GM18909 (cell line): Measurements from ENCODE around the gene XYLB.

Experiments
- ATAC-seq: cut with Tn5 transposase; IDR thresholded peaks from one replicate; pipeline ENCODE4 v1.9.1; 2021; ENCODE audit warnings: mild to moderate bottlenecking; ENCODE audit not compliant: unreplicated experiment, poor library complexity

The XYLB gene

GRCh38 chr3:38361496-38361895 lies 14.9 kb downstream of the XYLB start:
- no peak for ATAC-seq

GRCh38 chr3:38362825-38363224 lies 16.2 kb downstream of the XYLB start:
- ATAC-seq: no peak

GRCh38 chr3:38364721-38365400 lies 18.3 kb downstream of the XYLB start:
- no peak for ATAC-seq

- ATAC-seq: no peak
These were observed 19.0 kb downstream of the XYLB start for GRCh38 chr3:38365469-38366062.

GRCh38 chr3:38366082-38366481 lies 19.5 kb downstream of the XYLB start:
- ATAC-seq: no peak

GRCh38 chr3:38367779-38368178 lies 21.2 kb downstream of the XYLB start:
- no peak for ATAC-seq

GRCh38 chr3:38368238-38368637 lies 21.7 kb downstream of the XYLB start:
- no peak for ATAC-seq

- ATAC-seq: no peak
These were observed 22.6 kb downstream of the XYLB start for GRCh38 chr3:38369186-38369585.

- ATAC-seq: no peak
These were observed 23.6 kb downstream of the XYLB start for GRCh38 chr3:38370149-38370548.

- no peak for ATAC-seq
These were observed 24.3 kb downstream of the XYLB start for GRCh38 chr3:38370861-38371260.

GRCh38 chr3:38371541-38372213 lies 25.1 kb downstream of the XYLB start:
- ATAC-seq: no peak

GRCh38 chr3:38372214-38372601 lies 25.6 kb downstream of the XYLB start:
- ATAC-seq: no peak

GRCh38 chr3:38374221-38374620 lies 27.6 kb downstream of the XYLB start:
- no peak for ATAC-seq

GRCh38 chr3:38375072-38375471 lies 28.5 kb downstream of the XYLB start:
- ATAC-seq: no peak

GRCh38 chr3:38375488-38376097 lies 29.0 kb downstream of the XYLB start:
- no peak for ATAC-seq

- no peak for ATAC-seq
These were observed 29.7 kb downstream of the XYLB start for GRCh38 chr3:38376098-38376816.

GRCh38 chr3:38379201-38379770 lies 32.7 kb downstream of the XYLB start:
- no peak for ATAC-seq

GRCh38 chr3:38382506-38383080 lies 36.0 kb downstream of the XYLB start:
- ATAC-seq: no peak

- ATAC-seq: no peak
These were observed 36.7 kb downstream of the XYLB start for GRCh38 chr3:38383156-38383875.
